HG03045 (cell line): Measurements from ENCODE around the gene GAN.
"Not testable (repeated sequence)": the region's sequence is repeated elsewhere in the genome, so short reads cannot be mapped to it uniquely, and the experiment has no call there.

Source experiments
- ATAC-seq: cut with Tn5 transposase; IDR thresholded peaks from one replicate; pipeline ENCODE4 v1.9.1; 2021; ENCODE audit warnings: mild to moderate bottlenecking, moderate library complexity; ENCODE audit not compliant: unreplicated experiment

GAN gene

GRCh38 chr16:81296631-81297030, 18.1 kb upstream of the GAN start:
- ATAC-seq, result no peak

GRCh38 chr16:81307770-81308169, 7.0 kb upstream of the GAN start:
- ATAC-seq, result no peak

GRCh38 chr16:81310045-81310644, 4.6 kb upstream of the GAN start:
- ATAC-seq, result no peak

GRCh38 chr16:81311762-81312161, 3.0 kb upstream of the GAN start:
- no peak for ATAC-seq

- ATAC-seq, result peak; percentile 3
Observed at GRCh38 chr16:81313701-81314602, 810 bp upstream of the GAN start.

GRCh38 chr16:81315271-81316175, 761 bp downstream of the GAN start:
- ATAC-seq, result peak; percentile 31

- no peak for ATAC-seq
Observed at GRCh38 chr16:81316176-81316496, 1.4 kb downstream of the GAN start.

GRCh38 chr16:81318711-81319110, 3.9 kb downstream of the GAN start:
- no peak for ATAC-seq

- ATAC-seq, result no peak
Observed at GRCh38 chr16:81319221-81319912, 4.6 kb downstream of the GAN start.

- no peak for ATAC-seq
Observed at GRCh38 chr16:81321039-81321438, 6.3 kb downstream of the GAN start.

GRCh38 chr16:81321536-81321935, 6.8 kb downstream of the GAN start:
- ATAC-seq, result no peak

- no peak for ATAC-seq
Observed at GRCh38 chr16:81324808-81325207, 10.0 kb downstream of the GAN start.

- ATAC-seq, result no peak
Observed at GRCh38 chr16:81327011-81327410, 12.2 kb downstream of the GAN start.

- no peak for ATAC-seq
Observed at GRCh38 chr16:81327447-81328196, 12.9 kb downstream of the GAN start.

- no peak for ATAC-seq
Observed at GRCh38 chr16:81329947-81330346, 15.2 kb downstream of the GAN start.

GRCh38 chr16:81333356-81333755, 18.6 kb downstream of the GAN start:
- no peak for ATAC-seq

- ATAC-seq, result no peak
Observed at GRCh38 chr16:81335669-81336068, 20.9 kb downstream of the GAN start.

GRCh38 chr16:81337097-81337496, 22.3 kb downstream of the GAN start:
- ATAC-seq, result no peak

- not testable (repeated sequence) for ATAC-seq
Observed at GRCh38 chr16:81345172-81345571, 30.4 kb downstream of the GAN start.

- ATAC-seq, result no peak
Observed at GRCh38 chr16:81347425-81347824, 32.7 kb downstream of the GAN start.
